Measurements from ENCODE around the gene TLE4.
"Not testable (repeated sequence)": the region's sequence is repeated elsewhere in the genome, so short reads cannot be mapped to it uniquely, and the experiment has no call there.

The TLE4 gene

GRCh38 chr9:79604149-79604548 is 32.4 kb downstream of the TLE4 start:
- H3K4me1 ChIP-seq = peaks cover 23 to 54% (median 41%) of the 10 kb centered on the region in 10 experiments
- TF ChIP-seq Cebpa-rat (IDR thresholded peaks at IDR 0.05) = no peak
- no peak overlapping the region for H3K4me3 ChIP-seq
- no peaks in the 10 kb centered on the region for H3K27me3 ChIP-seq
- H3K9ac ChIP-seq = no peak overlapping the region
- H3K27ac ChIP-seq = peak overlapping the region in 2 of 11 experiments; percentile 9 to 26; a peak in 1 of 22 replicates
- peaks cover 0 to 11% (median 5%) of the 10 kb centered on the region in 11 experiments; a peak in 14 of 22 replicates for H4K20me1 ChIP-seq
- H3K9me3 ChIP-seq (replicated peaks in 1 of 11) = peaks cover 36 to 85% (median 77%) of the 10 kb centered on the region in 11 experiments
- H3K36me3 ChIP-seq = peaks cover 25 to 82% (median 77%) of the 10 kb centered on the region in 11 experiments
- H3K4me2 ChIP-seq = peak overlapping the region in 8 of 11 experiments; percentile 10 to 69 (median 22); a peak in 10 of 22 replicates

DNA sequence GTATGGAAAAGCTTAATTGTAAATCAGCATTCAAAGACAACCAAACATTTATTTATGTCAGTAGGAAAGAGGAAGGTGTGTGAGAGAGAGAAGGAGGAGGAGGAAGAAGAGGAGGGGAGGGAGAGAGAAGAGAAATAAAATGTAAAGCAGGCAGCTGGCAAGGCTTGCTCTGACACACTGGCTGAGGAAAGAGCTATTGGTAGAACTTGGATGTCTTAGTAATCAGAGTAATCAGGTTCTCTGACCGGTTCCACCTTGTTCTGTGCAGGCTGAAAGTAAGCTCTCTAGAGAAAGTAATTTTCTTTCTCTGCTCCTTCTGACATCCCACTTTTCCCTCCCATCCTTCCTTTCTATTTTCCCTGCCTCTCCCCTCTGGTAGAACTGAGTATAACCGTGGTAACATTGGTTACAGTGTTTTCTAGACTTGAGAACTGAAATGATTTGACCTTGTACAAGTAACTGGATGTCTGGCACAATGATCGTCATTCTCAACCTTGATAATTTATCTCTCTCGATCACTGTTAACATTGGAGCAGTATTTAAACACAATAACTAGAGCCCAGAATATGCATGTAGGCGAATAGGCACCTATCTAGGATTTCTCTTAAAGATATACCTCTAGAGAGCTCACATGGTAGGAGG is 33.3 kb downstream of the TLE4 start:
- Histone ChIP-seq H3K36me3 (peaks cover 25 to 73% (median 69%) of the 10 kb centered on the region in 11 experiments), H3K4me1 (peaks cover 23 to 54% (median 41%) of the 10 kb centered on the region in 10 experiments), H3K27me3 (no peaks in the 10 kb centered on the region), H3K9ac (peak overlapping the region in 1 of 11 experiments; percentile 12; a peak in 1 of 22 replicates), H3K4me3 (peak overlapping the region in 1 of 10 experiments; percentile 11; a peak in 1 of 20 replicates), H3K9me3 (replicated peaks in 1 of 11) (peaks cover 36 to 78% (median 75%) of the 10 kb centered on the region in 11 experiments), H3K27ac (peak overlapping the region in 3 of 11 experiments; percentile 11 to 26 (median 13); a peak in 3 of 22 replicates), H3K4me2 (peak overlapping the region in 6 of 11 experiments; percentile 12 to 69 (median 25); a peak in 10 of 22 replicates), H4K20me1 (peaks cover 0 to 13% (median under 1%) of the 10 kb centered on the region in 11 experiments; a peak in 5 of 22 replicates)
- TF ChIP-seq Cebpa-rat (IDR thresholded peaks at IDR 0.05) = no peak

DNA sequence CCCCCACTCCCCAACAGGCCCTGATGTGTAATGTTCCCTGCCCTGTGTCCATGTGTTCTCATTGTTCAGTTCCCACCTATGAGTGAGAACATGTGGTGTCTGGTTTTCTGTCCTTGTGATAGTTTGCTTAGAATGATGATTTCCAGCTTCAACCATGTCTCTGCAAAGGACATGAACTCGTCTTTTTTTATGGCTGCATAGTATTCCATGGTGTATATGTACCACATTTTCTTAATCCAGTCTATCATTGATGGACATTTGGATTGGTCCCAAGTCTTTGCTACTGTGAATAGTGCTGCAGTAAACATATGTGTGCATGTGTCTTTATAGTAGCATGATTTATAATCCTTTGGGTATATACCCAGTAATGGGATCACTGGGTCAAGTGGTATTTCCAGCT is 34.8 kb downstream of the TLE4 start:
- H3K4me1 ChIP-seq = peaks cover 32 to 60% (median 49%) of the 10 kb centered on the region in 10 experiments
- H3K4me2 ChIP-seq, H3K9ac ChIP-seq, H3K4me3 ChIP-seq, H3K27ac ChIP-seq, H3K27me3 ChIP-seq: not testable (repeated sequence)
- peaks cover 30 to 63% (median 60%) of the 10 kb centered on the region in 11 experiments for H3K9me3 ChIP-seq (replicated peaks in 1 of 11)
- peaks cover 0 to 26% (median 0%) of the 10 kb centered on the region in 11 experiments; a peak in 4 of 22 replicates for H4K20me1 ChIP-seq
- peaks cover 17 to 59% (median 54%) of the 10 kb centered on the region in 11 experiments for H3K36me3 ChIP-seq

GRCh38 chr9:79609468-79610018 is 37.8 kb downstream of the TLE4 start:
- peaks cover 0 to 51% (median 0%) of the 10 kb centered on the region in 11 experiments; a peak in 4 of 22 replicates for H4K20me1 ChIP-seq
- peak overlapping the region; percentile 8 to 84 (median 74); a peak in 19 of 22 replicates for H3K9ac ChIP-seq
- H3K27me3 ChIP-seq = no peaks in the 10 kb centered on the region
- peaks cover 58 to 77% (median 72%) of the 10 kb centered on the region in 10 experiments for H3K4me1 ChIP-seq
- TF ChIP-seq Cebpa-rat (IDR thresholded peaks at IDR 0.05) = no peak
- peak overlapping the region; percentile 56 to 91 (median 87) for H3K4me2 ChIP-seq
- peaks cover 14 to 33% (median 30%) of the 10 kb centered on the region in 11 experiments; a peak in 21 of 22 replicates for H3K9me3 ChIP-seq (replicated peaks in 1 of 11)
- H3K4me3 ChIP-seq = no peak overlapping the region
- peaks cover 0 to 52% (median 39%) of the 10 kb centered on the region in 11 experiments; a peak in 20 of 22 replicates for H3K36me3 ChIP-seq
- H3K27ac ChIP-seq = peak overlapping the region; percentile 72 to 98 (median 92)

DNA sequence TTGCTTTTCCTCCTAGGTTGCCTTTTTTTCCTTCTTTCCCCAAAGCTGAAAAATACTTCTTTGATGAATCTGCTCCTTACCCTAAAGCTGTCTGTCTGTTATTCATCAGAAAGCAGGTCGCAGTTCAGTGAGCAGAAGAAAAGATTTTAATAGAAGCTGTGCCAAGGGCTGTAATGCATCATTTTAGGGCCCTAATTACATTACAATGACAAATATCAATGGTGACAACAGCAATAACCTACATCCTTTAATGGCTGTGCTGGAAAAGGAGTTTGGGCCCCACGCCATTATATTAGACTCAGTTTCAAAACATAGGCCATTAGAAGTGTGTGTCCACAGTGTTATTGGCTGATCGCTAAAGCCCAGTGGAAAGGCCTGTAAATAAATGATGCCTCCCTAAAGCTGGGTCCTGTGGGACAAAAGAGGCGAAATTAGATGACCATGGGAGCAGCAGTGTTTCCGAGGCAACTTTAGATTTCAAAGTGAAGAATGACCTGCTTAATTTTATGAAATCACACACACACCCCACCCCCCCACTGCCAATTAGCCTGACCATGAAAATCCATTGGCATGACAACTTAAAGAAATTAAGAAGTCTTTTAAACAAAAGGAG is 38.4 kb downstream of the TLE4 start:
- Histone ChIP-seq H3K27ac (peak overlapping the region; percentile 72 to 98 (median 92)), H4K20me1 (peaks cover 0 to 55% (median 0%) of the 10 kb centered on the region in 11 experiments; a peak in 3 of 22 replicates)

DNA sequence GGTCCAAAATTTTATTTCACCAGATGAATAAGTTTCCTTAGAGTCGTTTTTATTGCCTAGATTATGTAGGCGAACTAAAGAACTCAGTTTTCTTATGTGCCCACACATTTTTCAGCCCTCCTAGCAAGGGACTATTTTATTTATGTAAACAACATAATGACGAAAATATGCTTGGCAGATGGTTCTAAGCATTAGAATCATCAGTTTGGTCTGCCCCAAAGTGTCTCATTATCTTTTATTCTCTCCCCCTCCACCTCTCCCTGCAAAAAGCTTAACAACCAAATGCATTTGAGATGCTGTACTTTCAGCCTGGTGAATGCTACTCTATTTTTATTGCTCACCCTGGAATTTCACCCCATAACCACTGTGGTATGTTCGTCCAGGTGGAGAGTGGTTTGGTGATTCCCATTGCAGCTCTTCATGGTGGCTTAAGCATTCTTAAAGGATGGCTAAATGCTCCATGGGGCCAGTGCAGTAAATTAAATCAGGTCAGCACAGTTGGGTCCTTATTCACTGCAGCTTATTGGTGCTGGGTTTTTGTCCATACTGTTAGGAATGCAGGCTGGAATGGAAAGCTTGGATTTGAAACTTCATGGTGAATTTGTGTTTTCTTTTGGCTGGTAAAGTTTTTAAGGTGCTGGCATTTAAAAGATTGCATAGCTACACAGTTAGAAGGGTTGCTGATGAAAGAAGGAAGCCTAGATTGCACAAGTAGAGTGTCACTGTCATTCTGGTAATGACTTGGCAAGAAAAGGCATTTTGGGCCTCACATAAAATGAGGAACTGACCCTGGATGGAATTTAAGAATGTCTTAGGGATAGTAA is 39.2 kb downstream of the TLE4 start:
- Histone ChIP-seq H4K20me1 (peaks cover 0 to 62% (median 0%) of the 10 kb centered on the region in 11 experiments; a peak in 4 of 22 replicates), H3K27ac (peak overlapping the region; percentile 72 to 98 (median 92)), H3K4me2 (peak overlapping the region; percentile 56 to 91 (median 87)), H3K36me3 (peaks cover 0 to 43% (median 29%) of the 10 kb centered on the region in 11 experiments; a peak in 19 of 22 replicates), H3K4me1 (peaks cover 66 to 80% (median 76%) of the 10 kb centered on the region in 10 experiments), H3K9ac (peak overlapping the region; percentile 31 to 84 (median 74); a peak in 21 of 22 replicates), H3K4me3 (peak overlapping the region in 4 of 10 experiments; percentile 18 to 49 (median 32); a peak in 8 of 20 replicates), H3K27me3 (no peaks in the 10 kb centered on the region), H3K9me3 (replicated peaks in 1 of 11) (peaks cover 14 to 19% (median 17%) of the 10 kb centered on the region in 11 experiments; a peak in 20 of 22 replicates)
- peak in 10 of 11 experiments; percentile 52 to 99 (median 92); a peak in 19 of 22 replicates for TF ChIP-seq Cebpa-rat (IDR thresholded peaks at IDR 0.05)

More for the DNA sequence above, 38.4 kb downstream of the TLE4 start:
- TF ChIP-seq Cebpa-rat (IDR thresholded peaks at IDR 0.05) = no peak
- no peaks in the 10 kb centered on the region for H3K27me3 ChIP-seq
- H3K9ac ChIP-seq = peak overlapping the region; percentile 8 to 84 (median 74); a peak in 20 of 22 replicates
- peak overlapping the region in 1 of 10 experiments; percentile 5; a peak in 1 of 20 replicates for H3K4me3 ChIP-seq
- H3K4me1 ChIP-seq = peaks cover 61 to 77% (median 72%) of the 10 kb centered on the region in 10 experiments
- H3K9me3 ChIP-seq (replicated peaks in 1 of 11) = peaks cover 14 to 27% (median 25%) of the 10 kb centered on the region in 11 experiments; a peak in 21 of 22 replicates
- H3K36me3 ChIP-seq = peaks cover 0 to 48% (median 35%) of the 10 kb centered on the region in 11 experiments; a peak in 20 of 22 replicates
- peak overlapping the region; percentile 56 to 91 (median 87) for H3K4me2 ChIP-seq

DNA sequence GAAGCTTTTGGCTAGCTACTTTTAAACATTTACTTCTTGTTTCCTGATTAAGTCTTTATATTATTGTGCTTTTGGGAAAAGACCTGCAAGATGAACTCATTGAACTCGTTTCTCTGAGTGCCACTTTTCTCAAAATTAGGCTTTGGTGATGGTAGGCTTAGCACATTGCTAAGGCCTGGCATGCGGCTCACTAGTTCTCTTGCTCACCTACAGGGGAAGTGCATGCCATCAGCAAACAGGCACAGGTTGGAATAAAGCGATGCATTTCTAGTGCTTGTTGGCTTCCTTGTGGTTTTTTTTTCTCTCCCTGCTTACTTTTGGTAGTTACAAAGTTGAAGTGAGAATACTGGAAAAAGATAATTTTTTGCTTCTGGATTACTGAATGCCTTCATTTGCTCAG is 41.4 kb downstream of the TLE4 start:
- H3K4me3 ChIP-seq = no peak overlapping the region
- H3K9ac ChIP-seq = peak overlapping the region in 2 of 11 experiments; percentile 6 to 21; a peak in 4 of 22 replicates
- TF ChIP-seq Cebpa-rat (IDR thresholded peaks at IDR 0.05) = no peak
- peak overlapping the region; percentile 72 to 98 (median 92); a peak in 19 of 22 replicates for H3K27ac ChIP-seq
- H3K4me2 ChIP-seq = peak overlapping the region; percentile 55 to 91 (median 82); a peak in 20 of 22 replicates
- H3K36me3 ChIP-seq = peaks cover 0 to 52% (median 41%) of the 10 kb centered on the region in 11 experiments; a peak in 19 of 22 replicates
- peaks cover 0 to 75% (median 0%) of the 10 kb centered on the region in 11 experiments; a peak in 4 of 22 replicates for H4K20me1 ChIP-seq
- H3K9me3 ChIP-seq (replicated peaks in 1 of 11) = 0 out of 22 replicates have a peak, but pooled peaks cover 0 to under 1% (median 0%) of the 10 kb centered on the region in 11 experiments
- H3K4me1 ChIP-seq = peaks cover 76 to 96% (median 91%) of the 10 kb centered on the region in 10 experiments
- H3K27me3 ChIP-seq = no peaks in the 10 kb centered on the region
